Activated CD4-positive, alpha-beta memory T cell treated with anti-CD3 and anti-CD28 coated beads for 36 hours (primary cell): ENCODE data around the gene MMRN2. TPM values are rescaled to one million over a fixed set of nuclear protein-coding genes. Genes with fewer than 3 reads are reported as not detected.
"Not testable (repeated sequence)": the region's sequence is repeated elsewhere in the genome, so short reads cannot be mapped to it uniquely, and the experiment has no call there.

Source experiments
- CTCF ChIA-PET: fragments of 350-600 bp; sonication (Branson Sonifier 250); formaldehyde crosslinking; loops from one replicate; lab custom pipeline; 2021; ENCODE audit warnings: antibody characterized with exemption, inconsistent platforms; lab: Charles Lee
- POLR2A ChIA-PET: fragments of 350-600 bp; sonication (Branson Sonifier 250); formaldehyde crosslinking; loops from one replicate; lab custom pipeline; 2021; ENCODE audit warnings: antibody characterized with exemption; lab: Charles Lee
- DNase-seq: peaks from one replicate; pipeline ENCODE4 v3.0.0-alpha.2; 2020
- H3K27ac Mint-ChIP-seq: one replicate; pipeline ENCODE4 v1.8.0; 2021; ENCODE audit warnings: mixed read lengths
- H3K27me3 Mint-ChIP-seq: one replicate; pipeline ENCODE4 v1.8.0; 2021; ENCODE audit warnings: mixed read lengths
- H3K36me3 Mint-ChIP-seq: one replicate; pipeline ENCODE4 v1.8.0; 2021; ENCODE audit warnings: mixed read lengths
- H3K4me1 Mint-ChIP-seq: one replicate; pipeline ENCODE4 v1.8.0; 2021; ENCODE audit warnings: low read depth, mixed read lengths
- H3K4me3 Mint-ChIP-seq: one replicate; pipeline ENCODE4 v1.8.0; 2021; ENCODE audit warnings: mild to moderate bottlenecking, mixed read lengths
- H3K9me3 Mint-ChIP-seq: one replicate; pipeline ENCODE4 v1.8.0; 2021; ENCODE audit warnings: mixed read lengths
- intact Hi-C: fragments of 100-400 bp; cut with micrococcal nuclease; formaldehyde crosslinking; loops from one replicate; pipeline ENCODE4 v1.15.1; 2023
- total RNA-seq, 2 experiments: library from RNA; stranded (reverse); gene quantifications; one replicate each; pipeline ENCODE4 v1.2.3, GENCODE V29; 2021

Gene MMRN2
- total RNA-seq, 2 experiments from 2014 or later: not detected

DNA sequence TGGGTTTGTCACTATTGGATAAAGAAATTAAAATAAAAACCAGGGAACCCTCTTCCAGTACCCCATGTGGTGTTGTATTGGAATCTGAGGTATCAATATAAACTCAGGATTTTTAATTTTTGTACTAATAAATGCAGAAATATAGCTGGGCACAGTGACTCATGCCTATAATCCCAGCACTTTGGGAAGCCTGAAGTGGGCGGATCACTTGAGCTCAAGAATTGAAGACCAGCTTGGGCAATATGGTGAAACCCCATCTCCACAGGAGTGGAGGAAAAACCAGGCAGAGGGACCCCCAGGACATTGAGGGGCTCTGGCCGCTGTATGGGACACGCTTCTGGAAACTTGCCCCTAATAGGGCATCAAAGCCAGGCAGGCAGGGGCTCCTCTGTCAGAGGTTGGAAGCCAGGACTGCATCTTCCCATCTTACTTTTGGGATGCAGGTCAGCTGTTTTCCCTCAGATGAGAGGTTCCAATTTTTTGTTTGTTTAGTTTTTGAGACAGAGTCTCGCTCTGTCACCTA is 21.9 kb upstream of the MMRN2 start:
- CTCF ChIA-PET: interaction anchor here (1.0 kb wide), 1 partner anchor 19 kb away, joined by 3 read pairs; no protein-coding TSS in a partner anchor
- no peaks in the 10 kb centered on the region for H3K27me3 Mint-ChIP-seq
- H3K9me3 Mint-ChIP-seq: no peaks in the 10 kb centered on the region
- H3K4me1 Mint-ChIP-seq: no peaks in the 10 kb centered on the region
- POLR2A ChIA-PET: no interaction called here
- H3K4me3 Mint-ChIP-seq: no peak overlapping the region
- intact Hi-C loops: no loop called here
- no peak overlapping the region for H3K27ac Mint-ChIP-seq
- no peak for DNase-seq
- H3K36me3 Mint-ChIP-seq: no peaks in the 10 kb centered on the region

DNA sequence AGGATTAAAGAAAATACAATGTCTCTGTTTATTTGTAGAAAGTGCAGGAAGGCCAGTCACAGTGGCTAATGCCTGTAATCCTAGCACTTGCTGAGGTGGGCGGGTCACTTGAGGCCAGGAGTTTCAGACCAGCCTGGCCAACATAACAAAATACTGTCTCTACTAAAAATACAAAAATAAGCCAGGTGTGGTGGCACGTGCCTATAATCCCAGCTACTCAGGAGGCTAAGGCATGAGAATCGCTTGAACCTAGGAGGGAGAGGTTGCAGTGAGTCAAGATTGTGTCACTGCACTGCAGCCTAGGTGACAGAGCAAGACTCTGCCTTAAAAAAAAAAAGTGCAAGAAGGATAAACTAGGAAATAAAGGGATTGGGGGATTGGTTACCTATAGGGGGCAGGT is 21.0 kb upstream of the MMRN2 start:
- POLR2A ChIA-PET, H3K27ac Mint-ChIP-seq, DNase-seq, H3K36me3 Mint-ChIP-seq, intact Hi-C loops, H3K4me1 Mint-ChIP-seq, H3K27me3 Mint-ChIP-seq, H3K4me3 Mint-ChIP-seq, CTCF ChIA-PET, H3K9me3 Mint-ChIP-seq: not testable (repeated sequence)

GRCh38 chr10:86976362-86977056 is 19.1 kb upstream of the MMRN2 start:
- Mint-ChIP-seq H3K9me3 (no peaks in the 10 kb centered on the region), H3K4me3 (no peak overlapping the region), H3K36me3 (no peaks in the 10 kb centered on the region), H3K27ac (no peak overlapping the region), H3K4me1 (peaks cover 5% of the 10 kb centered on the region), H3K27me3 (no peaks in the 10 kb centered on the region)
- intact Hi-C loops: no loop called here
- ChIA-PET POLR2A (no interaction called here), CTCF (interaction anchor here (1.1 to 2.0 kb wide), 3 partner anchors 10 to 16 kb away, joined by 3 to 7 read pairs (median 5); no protein-coding TSS in a partner anchor)
- DNase-seq: no peak

GRCh38 chr10:86974484-86974883 is 17.1 kb upstream of the MMRN2 start:
- no peak for DNase-seq
- ChIA-PET CTCF (interaction anchor here (1.2 to 2.0 kb wide), 2 partner anchors 8 to 14 kb away, joined by 3 to 7 read pairs; no protein-coding TSS in a partner anchor), POLR2A (interaction anchor here (0.6 kb wide), 1 partner anchor 20 kb away, joined by 3 read pairs; no protein-coding TSS in a partner anchor)
- Mint-ChIP-seq H3K27me3 (peaks cover 2% of the 10 kb centered on the region), H3K4me1 (peaks cover 12% of the 10 kb centered on the region), H3K9me3 (no peaks in the 10 kb centered on the region), H3K36me3 (no peaks in the 10 kb centered on the region), H3K4me3 (no peak overlapping the region), H3K27ac (no peak overlapping the region)
- intact Hi-C loops: no loop called here

DNA sequence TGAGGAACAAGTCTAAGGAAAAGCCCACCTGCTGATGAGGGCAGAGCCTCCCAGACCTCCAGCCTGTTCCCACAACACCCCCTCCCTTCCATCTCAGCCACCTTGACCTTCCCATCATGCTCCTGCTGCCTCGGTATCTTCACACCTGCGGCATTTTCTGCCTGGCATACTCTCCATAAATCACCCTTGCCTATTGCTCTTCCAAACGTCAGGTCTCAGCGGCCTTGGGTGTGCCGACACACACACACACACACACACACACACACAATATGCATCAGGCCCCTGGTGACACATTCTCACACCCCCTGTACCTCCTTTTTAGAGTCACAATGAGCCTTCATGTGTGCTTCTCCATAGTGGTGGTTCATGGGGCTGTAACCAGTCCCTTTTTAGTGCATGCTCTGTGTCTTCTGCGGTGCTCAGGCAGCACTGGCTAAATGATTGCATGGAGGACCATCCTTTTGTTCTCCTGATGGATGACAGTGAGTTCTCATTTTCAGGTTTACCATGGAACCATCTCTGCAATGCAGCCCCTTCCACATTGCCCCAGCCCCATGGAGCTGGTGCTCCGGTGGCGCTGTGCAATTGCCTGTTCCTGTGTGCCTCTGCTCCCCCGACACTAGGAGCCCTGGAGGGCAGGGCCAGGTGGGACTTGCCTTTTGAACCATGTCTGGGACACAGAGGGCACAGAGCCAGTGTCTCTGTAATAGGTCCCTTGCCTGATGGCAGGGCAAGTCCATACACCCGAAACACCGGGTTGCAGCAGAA is 15.4 kb upstream of the MMRN2 start:
- Mint-ChIP-seq H3K9me3 (no peaks in the 10 kb centered on the region), H3K4me3 (peak overlapping the region; percentile 0), H3K27ac (no peak overlapping the region), H3K27me3 (peaks cover 2% of the 10 kb centered on the region), H3K36me3 (no peaks in the 10 kb centered on the region), H3K4me1 (peaks cover 12% of the 10 kb centered on the region)
- DNase-seq: no peak
- intact Hi-C loops: no loop called here
- CTCF ChIA-PET: no interaction called here
- POLR2A ChIA-PET: no interaction called here

DNA sequence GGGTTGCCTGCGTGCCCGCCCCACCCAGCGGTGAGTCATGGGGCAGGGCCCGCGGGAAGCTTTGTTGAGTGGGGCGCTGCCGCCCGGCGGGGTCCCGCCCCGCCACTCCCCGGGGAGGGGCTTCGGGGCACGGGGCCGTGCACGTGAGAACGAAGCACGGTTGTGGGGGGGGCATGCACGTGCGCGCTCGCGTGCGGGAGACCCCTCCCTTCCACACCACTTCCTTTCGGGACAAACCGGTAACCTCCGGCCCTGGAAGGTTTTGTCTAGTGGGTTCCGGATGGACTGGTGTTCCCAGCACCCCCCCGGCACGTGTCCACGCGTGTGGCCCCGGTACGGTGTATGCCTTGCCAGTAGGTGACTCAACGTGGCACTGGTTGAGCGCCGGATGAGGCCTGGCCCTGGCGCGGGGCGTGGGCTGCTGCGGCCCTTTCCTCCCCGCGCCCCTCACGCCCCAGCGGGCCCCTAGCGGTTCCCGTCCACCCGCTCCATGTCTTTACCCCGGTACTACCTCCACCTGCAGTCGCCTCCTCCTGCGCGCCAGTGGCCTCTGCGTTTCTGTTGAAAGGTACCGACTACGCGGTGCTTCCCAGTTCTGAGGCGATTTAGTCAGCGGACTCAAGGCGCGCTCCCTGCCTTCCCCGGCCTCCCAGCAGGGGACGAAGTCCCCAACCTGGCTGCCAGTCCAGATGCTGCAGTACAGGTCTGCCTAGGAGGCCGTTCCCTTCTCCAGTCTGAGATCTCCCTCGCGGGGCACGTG is 14.0 kb upstream of the MMRN2 start:
- intact Hi-C loops: loop anchor here (1.0 kb wide), 1 partner anchor 123 kb away; the partner anchor contains the start of gene GLUD1
- POLR2A ChIA-PET: no interaction called here
- H3K27ac Mint-ChIP-seq: peak overlapping the region; percentile 58
- H3K36me3 Mint-ChIP-seq: no peaks in the 10 kb centered on the region
- peaks cover 22% of the 10 kb centered on the region for H3K4me1 Mint-ChIP-seq
- CTCF ChIA-PET: interaction anchor here (0.9 to 2.6 kb wide), 2 partner anchors 11 to 32 kb away, joined by 3 to 16 read pairs; no protein-coding TSS in a partner anchor
- peak overlapping the region; percentile 71 for H3K4me3 Mint-ChIP-seq
- no peaks in the 10 kb centered on the region for H3K9me3 Mint-ChIP-seq
- peaks cover 2% of the 10 kb centered on the region for H3K27me3 Mint-ChIP-seq
- peak; percentile 89 for DNase-seq

GRCh38 chr10:86970982-86971231 is 13.5 kb upstream of the MMRN2 start:
- Mint-ChIP-seq H3K4me1 (peaks cover 27% of the 10 kb centered on the region), H3K4me3 (peak overlapping the region; percentile 58), H3K27me3 (peaks cover 2% of the 10 kb centered on the region), H3K9me3 (no peaks in the 10 kb centered on the region), H3K27ac (peak overlapping the region; percentile 0), H3K36me3 (no peaks in the 10 kb centered on the region)
- ChIA-PET CTCF (interaction anchor here (0.9 to 2.6 kb wide), 2 partner anchors 10 to 31 kb away, joined by 3 to 16 read pairs; no protein-coding TSS in a partner anchor), POLR2A (no interaction called here)
- DNase-seq: no peak
- intact Hi-C loops: loop anchor here (1.0 kb wide), 1 partner anchor 123 kb away; the partner anchor contains the start of gene GLUD1

DNA sequence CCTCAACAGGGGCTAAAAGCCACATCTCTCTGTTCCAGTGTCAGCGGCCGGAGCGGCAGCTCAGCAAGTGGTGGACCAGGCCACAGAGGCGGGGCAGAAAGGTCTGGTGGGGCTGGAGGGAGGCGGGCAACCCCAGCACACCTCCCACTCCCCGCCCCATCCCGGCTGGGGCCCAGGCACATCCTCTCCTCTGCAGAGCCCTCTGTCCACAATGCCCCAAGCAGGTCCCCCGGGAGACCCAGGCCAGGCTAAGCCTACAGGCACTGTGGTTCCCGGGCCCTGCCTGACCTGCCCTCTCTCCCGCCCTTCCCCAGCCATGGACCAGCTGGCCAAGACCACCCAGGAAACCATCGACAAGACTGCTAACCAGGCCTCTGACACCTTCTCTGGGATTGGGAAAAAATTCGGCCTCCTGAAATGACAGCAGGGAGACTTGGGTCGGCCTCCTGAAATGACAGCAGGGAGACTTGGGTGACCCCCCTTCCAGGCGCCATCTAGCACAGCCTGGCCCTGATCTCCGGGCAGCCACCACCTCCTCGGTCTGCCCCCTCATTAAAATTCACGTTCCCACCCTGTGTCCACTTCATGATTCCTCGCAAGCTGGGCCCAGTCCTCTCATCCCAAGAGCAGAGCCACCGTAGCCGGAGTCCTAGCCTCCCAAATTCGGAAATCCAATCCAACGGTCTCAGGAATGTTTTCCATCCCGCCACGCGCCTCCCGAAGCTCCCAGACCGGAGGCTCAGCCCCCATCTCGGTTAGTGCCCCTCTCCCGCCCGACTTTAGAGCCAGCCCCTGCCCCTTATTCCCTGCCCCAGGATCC is 13.0 kb upstream of the MMRN2 start:
- peak overlapping the region; percentile 23 for H3K27ac Mint-ChIP-seq

DNA sequence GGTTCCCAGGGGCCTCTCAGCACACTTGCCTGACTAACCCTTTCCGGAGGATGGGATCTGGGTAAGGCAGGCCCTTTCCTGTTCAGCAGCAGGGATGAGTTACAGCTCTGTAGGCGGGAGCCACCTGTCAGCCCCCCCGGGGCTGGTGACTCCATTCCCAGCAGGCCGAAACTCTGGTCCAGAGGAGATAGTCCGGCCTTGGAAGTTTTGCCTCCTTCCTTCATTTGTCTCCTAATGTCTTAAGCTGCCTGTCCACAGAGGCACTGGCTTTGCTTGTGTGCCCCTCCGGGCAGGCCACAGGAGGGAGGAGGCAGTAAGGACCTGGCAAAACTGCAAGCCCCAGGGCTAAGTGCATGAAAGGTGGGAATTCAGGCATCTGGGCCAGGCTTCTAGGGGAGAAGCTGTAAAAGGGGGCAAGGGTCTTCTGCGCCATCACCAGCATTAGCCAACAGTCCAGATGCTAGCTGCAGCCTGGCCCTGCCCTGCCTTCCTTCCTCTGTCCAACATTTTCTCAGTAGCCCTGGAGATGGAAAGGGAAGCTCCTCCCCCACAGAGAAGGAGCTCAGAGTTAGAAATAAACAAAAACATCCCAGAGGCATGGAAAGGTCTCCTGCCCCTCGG is 12.1 kb upstream of the MMRN2 start:
- ChIA-PET CTCF (interaction anchor here (2.6 to 5.7 kb wide), 2 partner anchors 9 to 31 kb away, joined by 16 to 47 read pairs; no protein-coding TSS in a partner anchor), POLR2A (interaction anchor here (0.9 kb wide), 1 partner anchor 126 kb away, joined by 3 read pairs; the partner anchor contains the start of gene SHLD2)
- Mint-ChIP-seq H3K4me1 (peaks cover 31% of the 10 kb centered on the region), H3K27me3 (peaks cover 2% of the 10 kb centered on the region), H3K9me3 (no peaks in the 10 kb centered on the region), H3K27ac (no peak overlapping the region), H3K4me3 (no peak overlapping the region), H3K36me3 (no peaks in the 10 kb centered on the region)
- no peak for DNase-seq
- intact Hi-C loops: loop anchor here (10.0 kb wide), 1 partner anchor 285 kb away; no protein-coding TSS in a partner anchor

More for the DNA sequence above, 13.0 kb upstream of the MMRN2 start:
- intact Hi-C loops: no loop called here
- H3K9me3 Mint-ChIP-seq: no peaks in the 10 kb centered on the region
- DNase-seq: no peak
- peaks cover 2% of the 10 kb centered on the region for H3K27me3 Mint-ChIP-seq
- ChIA-PET CTCF (interaction anchor here (0.9 to 5.7 kb wide), 3 partner anchors 10 to 32 kb away, joined by 3 to 47 read pairs (median 16); no protein-coding TSS in a partner anchor), POLR2A (interaction anchor here (0.9 kb wide), 1 partner anchor 125 kb away, joined by 3 read pairs; the partner anchor contains the start of gene SHLD2)
- H3K4me1 Mint-ChIP-seq: peaks cover 31% of the 10 kb centered on the region
- H3K4me3 Mint-ChIP-seq: peak overlapping the region; percentile 58
- H3K36me3 Mint-ChIP-seq: no peaks in the 10 kb centered on the region

DNA sequence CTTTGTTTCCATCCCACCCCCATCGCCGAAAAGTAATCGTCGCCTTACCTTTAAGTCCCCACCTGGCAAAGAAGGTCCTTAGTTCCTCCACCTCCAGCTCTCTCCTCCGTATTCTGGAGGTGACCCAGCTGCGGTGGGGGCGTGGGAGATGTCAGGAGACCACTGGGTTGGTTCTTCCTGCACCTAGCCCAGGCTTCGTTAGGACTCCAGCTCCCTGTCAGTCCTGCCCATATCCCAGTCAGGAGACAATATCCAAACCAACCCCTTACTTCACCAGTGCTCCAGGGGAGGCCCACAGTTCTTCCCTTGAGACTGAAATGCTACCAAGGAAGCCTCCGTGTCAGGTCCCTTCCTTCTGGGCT is 11.6 kb upstream of the MMRN2 start:
- Mint-ChIP-seq H3K36me3 (no peaks in the 10 kb centered on the region), H3K4me1 (peaks cover 31% of the 10 kb centered on the region), H3K27ac (no peak overlapping the region), H3K4me3 (no peak overlapping the region), H3K27me3 (peaks cover 2% of the 10 kb centered on the region), H3K9me3 (no peaks in the 10 kb centered on the region)
- CTCF ChIA-PET: interaction anchor here (2.6 to 5.7 kb wide), 2 partner anchors 8 to 30 kb away, joined by 16 to 47 read pairs; no protein-coding TSS in a partner anchor
- intact Hi-C loops: loop anchor here (10.0 kb wide), 1 partner anchor 284 kb away; no protein-coding TSS in a partner anchor
- POLR2A ChIA-PET: no interaction called here
- DNase-seq: no peak
